Hypothalamus (tissue), 51 donors: ENCODE measurements around the gene DNMBP.
"Not testable (repeated sequence)": the region's sequence is repeated elsewhere in the genome, so short reads cannot be mapped to it uniquely, and the experiment has no call there.

Source experiments
- DNase-seq, 51 donors: peaks; one replicate each; lab custom pipeline; 2025; lab: John Stamatoyannopoulos, UW

Gene DNMBP

DNA sequence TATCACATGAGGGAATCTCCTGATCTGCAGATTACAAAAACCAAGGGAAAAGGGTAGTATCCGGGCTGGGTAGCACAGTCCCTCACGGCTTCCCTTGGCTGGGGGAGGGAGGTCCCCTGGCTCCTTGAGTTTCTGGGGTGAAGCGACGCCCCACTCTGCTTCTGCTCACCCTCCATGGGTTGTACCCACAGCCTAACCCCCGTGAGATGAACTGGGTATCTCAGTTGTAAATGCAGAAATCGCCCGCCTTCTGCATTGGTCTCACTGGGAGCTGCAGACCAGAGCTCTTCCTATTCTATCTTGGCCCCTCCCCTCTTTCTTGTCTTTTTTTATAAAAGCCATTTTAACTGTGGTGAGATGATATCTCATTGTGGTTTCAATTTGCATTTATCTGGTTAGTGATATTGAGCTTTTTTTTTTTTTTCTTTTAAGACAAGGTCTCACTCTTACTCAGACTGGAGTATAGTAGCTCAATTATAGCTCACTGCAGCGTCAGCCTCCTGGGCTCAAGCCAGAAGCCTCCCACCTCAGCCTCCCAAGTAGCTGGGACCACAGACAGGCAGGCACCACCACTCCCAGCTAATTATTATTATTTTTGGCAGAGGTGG, 139.5 kb downstream of the DNMBP start:
- DNase-seq, result no peak

- no peak for DNase-seq
These were observed 140.1 kb downstream of the DNMBP start for GRCh38 chr10:99869581-99870122.

DNA sequence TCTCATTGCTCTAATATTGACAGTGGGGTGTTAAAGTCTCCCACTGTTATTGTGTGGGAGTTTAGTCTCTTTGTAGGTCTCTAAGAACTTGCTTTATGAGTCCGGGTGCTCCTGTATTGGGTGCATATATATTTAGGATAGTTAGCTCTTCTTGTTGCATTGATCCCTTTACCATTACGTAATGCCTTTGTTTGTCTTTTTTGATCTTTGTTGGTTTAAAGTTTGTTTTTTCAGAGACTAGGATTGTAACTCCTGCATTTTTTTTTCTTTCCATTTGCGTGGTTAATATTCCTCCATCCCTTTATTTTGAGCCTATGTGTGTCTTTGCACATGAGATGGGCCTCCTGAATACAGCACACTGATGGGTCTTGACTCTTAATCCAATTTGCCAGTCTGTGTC, 142.5 kb downstream of the DNMBP start:
- not testable (repeated sequence) for DNase-seq

GRCh38 chr10:99863535-99864240, 146.1 kb downstream of the DNMBP start:
- not testable (repeated sequence) for DNase-seq

DNA sequence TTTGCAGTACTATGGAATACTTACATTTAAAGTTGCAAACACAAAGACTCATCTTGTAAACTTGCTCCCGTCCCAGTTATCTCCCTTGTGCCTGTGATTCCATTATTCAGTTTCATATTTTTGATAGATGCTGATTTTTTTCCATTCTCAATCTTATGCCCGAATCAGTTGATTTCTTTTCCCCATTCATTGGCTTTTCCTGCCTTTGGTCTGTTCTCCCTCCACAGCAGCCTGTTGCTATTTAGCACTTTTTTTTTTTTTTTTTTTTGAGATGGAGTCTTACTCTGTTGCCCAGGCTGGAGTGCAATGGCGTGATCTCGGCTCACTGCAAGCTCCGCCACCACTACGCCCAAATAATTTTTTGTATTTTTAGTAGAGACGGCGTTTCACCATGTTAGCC, 149.3 kb downstream of the DNMBP start:
- DNase-seq, result no peak

DNA sequence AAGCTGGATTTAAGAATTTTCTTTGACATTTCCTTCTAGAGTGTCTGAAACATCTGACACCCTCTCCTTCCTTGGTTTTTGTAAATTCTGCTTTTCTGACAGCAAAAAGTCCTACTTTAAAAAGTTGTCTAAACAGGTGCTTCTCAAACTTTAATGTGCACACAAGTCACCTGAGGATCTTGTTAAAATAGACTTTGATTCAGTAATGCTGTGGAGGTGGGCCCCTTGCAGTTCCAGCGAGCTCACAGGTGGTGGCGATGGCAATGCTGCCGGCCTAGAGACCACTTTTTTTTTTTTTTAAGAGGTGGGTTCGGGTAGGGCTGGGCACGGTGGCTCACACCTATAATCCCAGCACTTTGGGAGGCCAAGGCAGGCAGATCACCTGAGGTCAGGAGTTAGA, 150.2 kb downstream of the DNMBP start:
- DNase-seq, result no peak

DNA sequence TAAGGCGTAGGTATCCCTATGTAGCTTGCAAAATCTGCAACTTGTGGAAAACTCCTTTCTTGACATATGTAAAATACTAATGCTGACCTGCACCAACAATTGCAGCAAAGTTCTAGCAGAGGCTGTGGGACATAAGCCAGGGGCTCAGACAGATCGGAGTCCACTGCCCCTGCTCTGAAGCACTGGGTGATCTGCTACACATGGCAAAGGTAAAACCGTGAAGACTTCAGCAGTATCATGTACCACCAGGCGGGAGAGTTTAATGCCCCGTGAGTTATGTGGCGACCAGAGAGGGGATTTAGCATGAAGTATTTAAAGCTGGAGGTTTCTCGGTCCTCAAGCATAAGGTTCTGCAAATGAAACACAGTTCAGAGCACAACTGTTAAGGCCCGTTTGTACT, 150.9 kb downstream of the DNMBP start:
- DNase-seq, result no peak

DNA sequence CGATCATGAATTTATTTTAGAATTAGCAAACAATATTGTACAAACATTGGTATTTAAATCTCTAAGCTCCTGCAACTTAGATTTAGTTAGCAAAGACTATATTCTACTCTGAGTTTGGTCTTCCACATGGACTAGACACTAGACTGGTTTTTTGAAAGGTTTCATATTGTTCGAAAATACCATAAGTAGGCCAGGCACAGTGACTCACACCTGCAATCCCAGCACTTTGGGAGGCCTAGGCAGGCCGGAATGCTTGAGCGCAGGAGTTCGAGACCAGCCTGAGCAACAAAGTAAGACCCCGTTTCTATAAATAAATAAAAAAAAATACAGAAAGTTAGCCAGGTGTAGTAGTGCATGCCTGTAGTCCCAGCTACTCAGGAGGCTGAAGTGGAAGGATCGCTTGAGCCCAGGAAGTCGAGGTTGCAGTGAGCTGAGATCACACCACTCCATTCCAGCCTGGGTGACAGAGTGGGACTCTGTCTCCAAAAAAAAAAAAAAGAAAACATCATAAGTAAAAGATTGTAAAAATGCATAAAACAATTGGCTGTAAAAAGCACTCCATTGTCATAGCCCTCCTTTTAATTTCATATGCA, 154.2 kb downstream of the DNMBP start:
- DNase-seq, result no peak

GRCh38 chr10:99854860-99855259, 154.9 kb downstream of the DNMBP start:
- peak in 7 of 51 donors; percentile 1 to 6 (median 3) for DNase-seq

DNA sequence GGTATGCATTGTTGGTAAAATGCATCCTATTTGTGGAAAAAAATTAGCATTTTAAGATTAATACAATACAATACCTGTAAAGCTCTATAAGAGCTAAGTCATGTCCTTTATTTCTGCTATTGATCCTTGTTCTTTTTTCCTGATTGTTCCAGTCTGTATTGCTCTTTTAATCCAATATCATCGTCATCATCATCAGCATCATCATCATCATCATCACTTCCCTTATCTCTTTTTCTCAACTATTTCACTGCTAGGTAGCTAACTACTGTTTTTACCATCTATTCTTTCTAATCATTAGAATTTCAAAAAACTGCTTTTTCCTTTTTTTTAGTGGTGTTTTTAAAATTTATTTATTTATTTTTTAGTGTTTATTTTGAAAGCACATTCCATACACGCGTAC, 156.1 kb downstream of the DNMBP start:
- no peak for DNase-seq

DNA sequence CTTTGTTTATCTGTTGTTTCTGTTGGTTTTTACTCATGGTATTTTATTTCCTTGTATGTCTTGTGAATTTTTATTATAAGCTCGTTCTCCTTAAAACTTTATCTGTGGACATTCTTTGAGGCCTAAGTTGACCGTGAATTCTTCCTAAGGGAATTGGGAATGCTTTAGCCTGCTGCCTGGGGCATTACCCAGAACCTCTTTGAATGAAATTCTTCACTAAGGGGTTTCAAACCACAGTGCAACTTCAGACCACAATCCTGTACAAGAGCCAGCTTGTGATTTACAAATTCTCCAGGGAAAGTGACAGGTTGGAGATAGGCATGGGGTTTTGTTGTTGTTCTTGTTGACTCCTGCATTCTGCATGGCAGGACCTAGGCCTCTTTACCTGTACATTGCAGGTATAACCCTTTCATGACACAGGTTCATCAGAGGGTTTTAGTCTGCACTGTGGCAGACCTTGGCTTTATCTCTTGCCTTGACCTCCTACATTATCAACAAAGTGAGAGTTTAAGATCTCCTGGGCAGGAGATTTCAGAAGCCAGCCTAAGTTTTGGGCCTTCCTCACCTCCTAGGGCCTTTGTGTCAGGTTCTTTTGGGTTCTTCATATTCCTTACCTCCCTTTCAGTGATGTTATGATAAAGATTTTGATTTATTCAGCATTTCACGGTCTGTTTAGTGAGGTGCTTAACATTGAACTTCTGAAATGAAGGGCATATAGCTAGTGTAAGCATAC, 157.1 kb downstream of the DNMBP start:
- no peak for DNase-seq

DNA sequence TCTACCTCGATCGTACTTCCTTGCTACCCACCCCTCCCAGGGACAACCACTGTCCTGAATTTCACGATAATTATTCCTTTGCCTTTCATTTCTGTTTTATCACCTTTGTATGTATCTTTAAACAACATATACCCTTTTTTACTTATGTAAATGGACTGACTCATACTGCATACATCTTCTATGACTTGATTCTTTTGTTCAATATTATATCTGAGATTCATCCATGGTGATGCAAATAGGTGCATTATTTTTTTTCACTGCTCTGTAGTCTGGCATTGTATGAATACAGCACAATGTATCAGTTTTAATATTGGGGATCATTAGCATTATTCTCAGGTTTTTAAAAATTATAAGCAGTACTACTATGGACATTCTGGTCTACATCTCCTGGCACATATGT, 157.9 kb downstream of the DNMBP start:
- DNase-seq, result no peak

- DNase-seq, result no peak
These were observed 158.9 kb downstream of the DNMBP start for GRCh38 chr10:99850767-99851340.

- no peak for DNase-seq
These were observed 159.6 kb downstream of the DNMBP start for GRCh38 chr10:99850021-99850766.

GRCh38 chr10:99849536-99849935, 160.2 kb downstream of the DNMBP start:
- no peak for DNase-seq

GRCh38 chr10:99849057-99849456, 160.7 kb downstream of the DNMBP start:
- DNase-seq, result no peak

DNA sequence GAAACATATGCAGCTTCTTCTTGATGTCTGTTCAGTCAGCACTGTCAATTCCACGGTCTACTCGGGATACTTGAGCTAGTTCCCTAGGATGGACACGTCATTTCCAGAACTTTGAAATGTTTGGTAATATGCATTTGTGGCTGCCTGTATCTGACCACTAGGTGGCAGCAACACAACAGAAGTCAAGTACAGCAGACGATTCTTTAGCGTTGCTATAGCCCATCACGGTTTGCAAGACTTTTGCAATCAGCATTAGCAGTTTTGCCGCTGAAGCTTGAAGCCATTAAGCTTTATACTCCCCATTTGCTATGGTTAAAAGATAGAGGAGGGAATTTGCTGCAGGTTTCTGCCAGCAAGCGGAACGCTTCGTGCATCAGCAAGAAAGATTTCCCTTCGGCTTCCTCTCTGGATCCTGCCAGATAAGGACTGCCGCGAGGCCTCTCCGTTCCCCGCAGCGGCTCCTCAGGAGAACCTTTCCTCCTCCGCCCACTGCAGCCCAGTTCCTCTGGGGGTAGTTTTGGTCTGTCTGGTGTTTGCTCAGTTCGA, 163.8 kb downstream of the DNMBP start:
- peak in 47 of 51 donors; percentile 6 to 82 (median 46) for DNase-seq

- DNase-seq, result no peak
These were observed 165.3 kb downstream of the DNMBP start for GRCh38 chr10:99844433-99844955.

DNA sequence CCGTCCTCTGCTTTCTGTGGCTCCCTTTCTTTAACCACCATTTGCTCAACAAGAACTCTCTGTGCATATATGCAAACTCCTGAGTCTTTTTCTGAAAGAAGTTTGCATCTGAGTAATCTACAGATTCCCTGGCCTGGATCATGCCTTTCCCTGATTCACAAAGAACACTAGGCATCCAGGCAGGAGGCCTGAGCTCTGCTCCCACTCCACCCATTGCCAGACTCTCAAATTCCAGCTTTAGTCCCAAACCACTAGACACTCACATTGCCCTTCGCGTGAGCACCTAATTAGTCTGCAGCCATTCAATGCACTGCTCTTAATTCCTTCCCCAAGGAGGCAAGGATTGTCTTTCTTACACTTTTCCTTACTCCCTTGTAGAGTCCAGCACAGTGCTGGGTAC, 166.4 kb downstream of the DNMBP start:
- DNase-seq, result no peak

- DNase-seq, result no peak
These were observed 168.0 kb downstream of the DNMBP start for GRCh38 chr10:99841746-99842145.
